ENCODE data around the gene JAK3. TPM values are rescaled to one million over a fixed set of nuclear protein-coding genes. Genes with fewer than 3 reads are reported as not detected.

Gene JAK3
- total and polyA plus RNA-seq, 2 of the 8 experiments (the other 6 are each of a cell fraction or from before 2014, with no cell fraction given): 4.0 to 4.7 TPM

- H2BK12ac ChIP-seq (ENCODE audit: low read depth, low read length): no peak overlapping the region
- H3K4me3 ChIP-seq (ENCODE audit: extremely low read depth in 1 of 4, insufficient read depth in 2 of 4, low read depth in 3 of 4, low read length in 4 of 4): no peak overlapping the region
- TF ChIP-seq BRCA1 (IDR thresholded peaks at IDR 0.05; ENCODE audit: low read depth, low read length): no peak
- TF ChIP-seq SP2 (IDR thresholded peaks at IDR 0.05; ENCODE audit: low read length): no peak
- TF ChIP-seq RBBP5 (IDR thresholded peaks at IDR 0.05; ENCODE audit: borderline replicate concordance, low read depth, low read length): no peak
- TF ChIP-seq ASH2L (IDR thresholded peaks at IDR 0.05; ENCODE audit: low read length): no peak
- TF ChIP-seq POLR2AphosphoS5 (IDR thresholded peaks at IDR 0.05; ENCODE audit: low read depth, low read length): peak; percentile 7; the same call in 1 of the 2 replicates
- no peak for TF ChIP-seq KDM4A (IDR thresholded peaks at IDR 0.05; ENCODE audit: low read depth, low read length, severe bottlenecking)
- TF ChIP-seq CREB1 (IDR thresholded peaks at IDR 0.05): no peak
- TF ChIP-seq TCF12 (IDR thresholded peaks at IDR 0.05; ENCODE audit: low read depth, low read length): no peak
- no peaks in the 10 kb centered on the region; a peak in 1 of 4 replicates for H3K9me3 ChIP-seq (ENCODE audit: insufficient read depth in 2 of 2, low read depth in 1 of 2, low read length in 1 of 2)
- H3K36me3 ChIP-seq (ENCODE audit: control insufficient read depth in 2 of 4, insufficient read depth in 4 of 4, low read length in 3 of 4): peaks cover 29 to 41% (median 32%) of the 10 kb centered on the region in 4 experiments
- H2BK15ac ChIP-seq (ENCODE audit: low read length): peak overlapping the region; percentile 46; the same call in 1 of the 2 replicates
- H3K79me2 ChIP-seq (ENCODE audit: control insufficient read depth in 1 of 2, insufficient read depth in 2 of 2, low read length in 2 of 2): peaks cover 3 to 11% of the 10 kb centered on the region in 2 experiments; a peak in 3 of 4 replicates
- no peak overlapping the region for H3K4me2 ChIP-seq (ENCODE audit: insufficient read depth in 1 of 2, low read depth in 2 of 2, low read length in 2 of 2)
- peak overlapping the region; percentile 3 for H3K56ac ChIP-seq (replicated peaks; ENCODE audit: insufficient read length, low read depth, low read length)
- H3K9ac ChIP-seq (replicated peaks in 1 of 4; ENCODE audit: extremely low read depth in 1 of 4, low read depth in 3 of 4, low read length in 3 of 4): no peak overlapping the region
- DNase-seq (ENCODE audit: low read depth in 1 of 2, low spot score in 2 of 2): peak in 1 of 2 experiments; percentile 49
- H3K4ac ChIP-seq (replicated peaks; ENCODE audit: insufficient read length, low read depth, low read length): no peak overlapping the region
- no peak overlapping the region for H2BK120ac ChIP-seq (replicated peaks; ENCODE audit: low read depth, low read length)
- H4K8ac ChIP-seq (ENCODE audit: extremely low read depth, insufficient read depth, low read length): no peak overlapping the region
- ChIA-PET POLR2A (ENCODE audit: partially characterized antibody) (interaction anchor here (0.8 to 20.2 kb wide), 22 partner anchors 12 to 436 kb away, joined by 3 to 392 read pairs (median 4); partner anchors contain the start of genes B3GNT3, CCDC124, JAK3 and TMEM221), CTCF (ENCODE audit: partially characterized antibody) (interaction anchor here (0.9 to 1.8 kb wide), 4 partner anchors 11 to 72 kb away, joined by 3 to 5 read pairs (median 4); partner anchors contain the start of gene CCDC124)
- peak overlapping the region; percentile 55; the same call in 1 of the 2 replicates for H2AK5ac ChIP-seq (ENCODE audit: low read depth, low read length)
- peaks cover 9% of the 10 kb centered on the region for H3K23me2 ChIP-seq (ENCODE audit: low read depth, low read length)
- no peak overlapping the region for H4K5ac ChIP-seq (ENCODE audit: insufficient read length, low read depth, low read length)
- no peak overlapping the region for H2AFZ ChIP-seq (ENCODE audit: low read length)
- H3K4me1 ChIP-seq (replicated peaks in 1 of 4; ENCODE audit: control insufficient read depth in 3 of 4, insufficient read depth in 4 of 4, low read length in 3 of 4): peaks cover 0 to 12% (median 10%) of the 10 kb centered on the region in 4 experiments; a peak in 6 of 7 replicates
- H4K20me1 ChIP-seq (replicated peaks in 1 of 2; ENCODE audit: control insufficient read depth in 1 of 2, insufficient read depth in 2 of 2, low read length in 2 of 2): peaks cover 9 to 19% of the 10 kb centered on the region in 2 experiments
- FAIRE-seq: no peak
- H3K18ac ChIP-seq (ENCODE audit: extremely low read depth, low read length): 0 out of 2 replicates have a peak overlapping the region, but pooled peaks have one; percentile 32
- H4K91ac ChIP-seq (replicated peaks; ENCODE audit: insufficient read length, low read length): no peak overlapping the region
- no peak overlapping the region for H3K14ac ChIP-seq (ENCODE audit: insufficient read length)
- H2BK20ac ChIP-seq (ENCODE audit: low read length): no peak overlapping the region
- H3K23ac ChIP-seq (ENCODE audit: insufficient read length): no peak overlapping the region
- no peak overlapping the region for H2BK5ac ChIP-seq (ENCODE audit: low read depth, low read length)
- no peak overlapping the region for H3K27ac ChIP-seq (ENCODE audit: low read depth, low read length)
- 88 to 100% methylated on average over 3 to 7 of the region's 8 CpGs for WGBS, 2 experiments (ENCODE audit: extremely low coverage in 1 of 2, insufficient coverage in 1 of 2, insufficient read length in 1 of 2, insufficient replicate concordance in 2 of 2, low coverage in 1 of 2, low lambda C conversion rate in 2 of 2, missing lambda C conversion rate in 1 of 2)
- H3K27me3 ChIP-seq (replicated peaks in 1 of 4; ENCODE audit: control insufficient read depth in 3 of 4, extremely low read depth in 1 of 4, insufficient read depth in 3 of 4, low read length in 3 of 4): peaks cover 0 to 3% (median under 1%) of the 10 kb centered on the region in 4 experiments; a peak in 1 of 7 replicates
- H3K79me1 ChIP-seq (ENCODE audit: low read depth, low read length): 0 out of 2 replicates have a peak, but pooled peaks cover 4% of the 10 kb centered on the region
Measured at GRCh38 chr19:17866312-17866963, 18.7 kb upstream of the JAK3 start.

Data from H1 (cell line).